Stimulated activated CD8-positive, alpha-beta memory T cell treated with anti-CD3 and anti-CD28 coated beads, Interleukin-15, amount 100 ng/mL, for 1 hour (primary cell): Measurements from ENCODE around the gene SDK2.
"Not testable (repeated sequence)": the region's sequence is repeated elsewhere in the genome, so short reads cannot be mapped to it uniquely, and the experiment has no call there.

ENCODE experiments used
- DNase-seq: peaks from one replicate; pipeline ENCODE4 v3.0.0-alpha.2; 2020; ENCODE audit warnings: low read depth

SDK2 gene

GRCh38 chr17:73482251-73482716 is 162.0 kb downstream of the SDK2 start:
- DNase-seq: no peak

DNA sequence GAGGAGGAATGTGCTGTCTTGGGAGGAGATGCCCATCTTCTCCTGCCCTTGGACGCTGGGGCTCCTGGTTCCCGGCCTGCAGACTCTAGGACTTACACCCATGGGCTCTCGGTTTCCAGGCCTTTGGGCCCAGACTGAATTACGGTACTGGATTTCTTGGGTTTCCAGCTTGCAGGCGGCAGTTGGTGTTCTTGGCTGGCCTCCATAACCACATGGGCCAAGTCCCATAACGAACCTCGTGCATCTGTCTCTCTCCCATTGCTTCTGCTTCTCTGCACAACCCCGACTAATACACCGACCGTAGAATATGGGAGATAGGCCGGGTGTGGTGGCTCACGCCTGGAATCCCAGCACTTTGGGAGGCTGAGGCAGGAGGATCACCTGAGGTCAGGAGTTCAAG is 162.6 kb downstream of the SDK2 start:
- no peak for DNase-seq

DNA sequence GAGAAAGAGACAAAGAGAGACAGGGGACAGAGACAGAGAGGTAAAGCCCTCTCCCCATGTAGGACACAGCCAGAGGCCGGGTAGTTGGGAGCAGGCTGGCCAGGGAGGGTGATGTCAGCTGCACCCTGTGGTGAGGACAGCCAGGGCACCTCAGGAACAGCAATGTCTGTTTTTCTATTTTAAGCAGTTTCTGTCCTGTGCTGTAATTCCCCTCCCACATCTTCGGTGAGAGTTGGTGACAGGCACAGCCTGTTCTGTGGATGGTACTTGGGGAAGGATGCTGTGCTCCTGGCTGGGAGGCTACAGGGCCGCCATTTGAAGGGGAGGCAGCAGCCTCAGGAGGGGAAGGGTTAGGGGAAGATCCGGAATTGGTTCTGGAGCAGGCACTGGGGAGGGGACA is 163.5 kb downstream of the SDK2 start:
- DNase-seq: no peak

DNA sequence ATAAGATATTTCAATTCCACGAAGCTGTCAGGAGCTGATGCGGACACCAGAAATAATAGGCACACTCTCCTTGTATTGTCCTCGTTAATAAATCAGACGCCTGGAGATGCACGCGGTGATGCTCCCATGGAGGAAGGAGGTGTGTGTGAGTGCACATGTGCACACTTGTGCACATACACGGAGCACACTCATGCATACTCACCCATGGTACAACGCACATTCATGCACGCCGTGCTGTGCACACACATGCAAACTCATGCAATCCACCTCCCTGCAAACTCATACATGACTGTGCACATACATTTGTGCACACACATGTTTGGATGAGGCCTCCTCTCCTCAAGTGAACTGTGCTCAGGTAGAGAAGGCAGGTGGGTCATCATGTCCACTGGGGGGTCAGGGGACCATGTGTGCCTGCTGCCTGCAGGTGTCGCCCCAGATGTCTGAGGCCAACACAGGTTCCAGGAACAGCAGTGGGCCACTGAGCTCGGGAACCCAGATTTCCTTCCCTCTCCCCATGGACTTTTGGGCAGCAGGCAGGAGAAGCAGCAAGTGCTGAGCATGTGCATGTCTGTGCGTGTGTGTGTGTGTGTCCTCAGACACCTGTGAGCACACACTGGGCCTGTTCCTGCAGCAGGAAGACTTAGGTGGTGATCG is 165.3 kb downstream of the SDK2 start:
- DNase-seq: no peak

DNA sequence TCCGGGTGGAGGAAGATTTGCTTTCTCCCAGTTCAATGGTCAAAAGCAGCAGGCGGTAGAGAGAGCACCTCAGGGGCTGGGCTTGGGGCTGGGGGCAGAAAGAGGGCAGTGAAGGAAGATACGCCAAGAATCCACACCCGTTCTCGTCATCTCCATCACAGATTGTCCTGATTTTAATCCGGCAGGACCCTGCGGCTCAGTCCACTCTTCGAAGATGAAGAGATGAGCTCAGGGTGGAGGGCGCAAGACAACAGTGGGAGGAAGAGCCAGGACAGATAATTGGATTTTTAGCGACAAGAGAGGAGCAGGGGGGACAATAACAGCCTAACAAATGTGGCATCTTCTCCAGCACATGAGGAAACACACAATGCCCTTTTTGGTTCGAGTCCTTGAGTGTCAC is 165.9 kb downstream of the SDK2 start:
- no peak for DNase-seq

GRCh38 chr17:73476890-73477350 is 167.3 kb downstream of the SDK2 start:
- DNase-seq: no peak

- DNase-seq: no peak
Measured at GRCh38 chr17:73474370-73474988, 169.8 kb downstream of the SDK2 start.

GRCh38 chr17:73472715-73473114 is 171.5 kb downstream of the SDK2 start:
- not testable (repeated sequence) for DNase-seq

DNA sequence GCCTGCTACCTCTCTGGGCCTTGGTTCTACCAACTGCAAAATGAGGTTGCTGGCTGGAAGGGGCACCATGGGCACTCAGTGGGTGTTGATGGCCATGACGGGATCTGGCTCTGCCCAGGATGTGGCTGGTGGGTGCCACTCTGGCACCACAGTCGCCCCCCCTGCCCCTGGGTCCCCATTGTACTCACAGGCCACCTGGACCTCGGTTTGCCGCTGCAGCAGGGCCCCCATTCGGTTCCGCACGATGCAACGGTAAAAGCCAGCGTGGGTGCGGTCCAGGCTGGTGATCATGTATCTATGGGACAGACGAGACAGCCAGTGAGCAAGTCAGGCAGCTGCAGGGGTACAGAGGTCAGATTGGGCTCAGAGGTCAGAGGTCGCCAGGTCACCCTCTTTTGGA is 172.3 kb downstream of the SDK2 start:
- DNase-seq: no peak

- no peak for DNase-seq
Measured at GRCh38 chr17:73470316-73470826, 173.9 kb downstream of the SDK2 start.

- no peak for DNase-seq
Measured at GRCh38 chr17:73469311-73469710, 174.9 kb downstream of the SDK2 start.

GRCh38 chr17:73468221-73468620 is 176.0 kb downstream of the SDK2 start:
- no peak for DNase-seq

- DNase-seq: no peak
Measured at GRCh38 chr17:73467651-73468050, 176.6 kb downstream of the SDK2 start.

DNA sequence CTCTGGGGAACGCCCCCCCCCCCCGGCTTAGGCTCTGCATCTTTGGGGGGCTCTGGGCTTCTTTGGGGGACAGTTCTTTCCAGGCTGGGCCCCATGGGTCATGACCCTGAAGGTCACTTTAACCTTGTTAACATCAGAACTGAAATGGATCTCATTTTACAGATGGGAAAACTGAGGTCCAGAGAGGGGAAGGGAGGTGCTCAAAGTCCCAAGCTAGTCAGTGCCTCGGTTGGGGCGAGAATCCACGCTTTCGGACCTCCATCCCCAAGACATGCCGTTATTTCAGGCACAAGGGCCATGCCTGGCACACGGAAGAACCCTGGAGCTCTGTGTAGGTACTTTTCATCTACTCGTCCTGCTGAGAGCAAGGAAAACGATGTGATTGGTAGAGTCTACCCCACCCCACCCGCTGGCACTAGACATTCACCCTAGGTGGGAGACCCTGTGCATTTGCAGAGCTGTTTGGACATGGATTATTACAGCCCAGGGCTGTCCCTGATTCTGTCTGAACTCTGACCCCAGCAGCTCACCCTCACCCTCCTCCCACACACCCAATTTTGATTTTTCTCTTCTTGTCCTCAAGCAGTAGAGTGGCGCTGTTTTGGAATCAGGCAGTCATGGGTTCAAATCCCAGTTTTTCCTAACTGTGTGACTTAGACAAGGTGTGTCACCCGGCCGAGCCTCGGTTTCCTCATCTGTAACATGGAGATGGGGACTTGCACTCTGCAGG is 177.4 kb downstream of the SDK2 start:
- DNase-seq: no peak

DNA sequence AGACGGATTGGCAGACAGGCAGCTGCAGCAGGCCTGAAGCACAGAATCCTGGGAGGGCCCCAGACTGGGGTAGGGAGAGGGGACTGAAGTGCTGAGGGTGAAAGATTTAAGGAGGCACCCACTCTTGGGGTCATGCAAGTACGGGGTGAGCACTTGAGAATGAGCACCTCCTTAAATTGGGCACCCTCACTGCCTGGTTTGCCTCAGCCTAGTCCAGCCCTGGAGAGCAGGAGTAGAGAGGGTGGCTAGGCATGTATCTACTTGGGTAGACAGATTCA is 178.4 kb downstream of the SDK2 start:
- DNase-seq: no peak

DNA sequence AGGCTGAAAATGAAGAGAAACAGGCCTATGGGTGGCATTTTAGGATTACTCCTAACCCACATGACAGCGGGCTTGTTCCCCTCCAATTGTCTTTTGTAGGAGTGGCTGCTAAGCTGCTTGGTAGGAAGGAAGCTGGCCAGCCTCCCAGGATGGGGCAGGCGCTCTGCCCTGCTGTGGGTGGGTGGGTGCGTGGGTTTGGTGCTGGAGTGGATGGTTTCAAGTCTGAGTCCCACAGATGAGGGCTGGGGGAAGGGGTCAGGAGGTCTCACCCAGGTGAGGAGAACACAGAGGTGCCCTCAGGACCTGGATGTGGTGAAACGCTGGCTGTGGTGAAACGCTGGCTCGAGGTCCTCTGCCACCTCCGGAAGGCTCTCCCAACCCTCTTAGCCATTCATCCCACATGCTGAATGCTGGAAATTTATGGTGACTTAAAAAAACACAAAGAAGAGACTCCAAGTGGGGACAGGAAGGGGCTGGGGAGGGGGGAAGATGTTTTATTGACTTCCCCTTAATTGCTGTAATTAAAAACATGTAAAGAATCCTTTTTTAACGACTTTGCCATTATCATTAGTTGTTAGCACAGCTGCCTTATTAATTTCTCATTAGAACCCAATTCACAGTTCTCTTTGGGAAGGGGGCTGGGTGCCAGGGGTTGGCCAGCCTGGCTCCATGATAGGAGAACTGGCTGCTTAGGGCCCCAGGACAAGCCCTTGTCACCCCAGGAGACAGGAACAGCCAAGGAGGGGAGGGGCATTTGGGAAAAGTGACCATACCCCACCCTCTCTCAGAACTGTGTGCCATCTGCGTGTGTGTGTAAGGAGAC is 178.9 kb downstream of the SDK2 start:
- no peak for DNase-seq

DNA sequence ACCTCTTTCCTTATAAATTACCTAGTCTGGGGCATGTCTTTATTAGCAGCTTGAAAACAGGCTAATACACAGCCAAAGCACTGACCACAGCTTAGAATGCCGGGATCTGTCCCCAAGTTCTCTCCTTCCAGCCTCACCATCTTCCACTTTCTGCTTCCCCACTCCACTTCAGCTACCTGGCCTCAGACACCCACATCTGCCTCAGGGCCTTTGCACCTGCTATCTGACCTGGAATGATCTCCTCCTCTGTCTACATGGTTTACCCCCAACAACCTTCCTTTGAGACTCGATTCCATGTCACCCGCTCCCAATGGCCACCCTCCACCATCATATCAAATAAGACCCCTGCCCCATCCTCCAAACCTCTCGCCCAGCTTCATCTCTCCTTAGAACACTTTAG is 179.8 kb downstream of the SDK2 start:
- no peak for DNase-seq

GRCh38 chr17:73463821-73464220 is 180.4 kb downstream of the SDK2 start:
- no peak for DNase-seq

DNA sequence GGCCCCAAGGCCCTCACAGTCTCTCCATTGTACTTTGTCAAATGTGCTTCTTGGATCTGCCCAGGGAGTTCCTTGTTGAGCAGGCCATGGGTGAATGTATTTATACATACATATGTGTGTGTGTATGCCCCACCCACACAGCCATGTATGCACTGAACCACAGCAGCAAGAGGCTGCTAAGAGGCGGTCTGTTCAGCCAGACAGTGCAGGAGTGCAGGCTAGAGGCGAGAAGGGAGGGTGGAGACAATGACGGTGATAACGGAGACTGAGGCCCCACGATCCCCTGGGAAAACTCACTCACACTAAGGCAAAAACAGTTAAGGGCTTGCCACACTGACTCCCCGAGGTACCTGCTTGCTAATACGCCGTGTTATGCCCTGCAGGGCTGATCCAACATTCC is 181.4 kb downstream of the SDK2 start:
- DNase-seq: no peak

DNA sequence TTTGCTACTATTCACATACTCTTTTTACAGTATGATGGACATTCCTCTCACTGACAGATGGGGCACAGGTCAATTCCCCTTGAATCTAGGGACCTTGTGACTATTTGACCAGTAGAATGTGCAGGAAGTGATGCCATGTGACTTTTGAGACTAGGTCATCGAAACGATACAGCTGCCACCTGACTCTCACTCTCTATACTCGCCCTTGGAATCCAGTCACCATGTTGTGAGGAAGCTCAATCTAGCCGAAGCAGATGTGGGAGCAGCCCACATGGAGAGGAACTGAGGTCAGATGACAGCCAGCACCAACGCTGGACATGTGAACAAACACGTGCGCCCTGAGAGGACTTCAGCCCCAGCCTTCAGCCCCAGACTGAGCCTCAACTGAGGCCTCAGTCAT is 184.3 kb downstream of the SDK2 start:
- no peak for DNase-seq

DNA sequence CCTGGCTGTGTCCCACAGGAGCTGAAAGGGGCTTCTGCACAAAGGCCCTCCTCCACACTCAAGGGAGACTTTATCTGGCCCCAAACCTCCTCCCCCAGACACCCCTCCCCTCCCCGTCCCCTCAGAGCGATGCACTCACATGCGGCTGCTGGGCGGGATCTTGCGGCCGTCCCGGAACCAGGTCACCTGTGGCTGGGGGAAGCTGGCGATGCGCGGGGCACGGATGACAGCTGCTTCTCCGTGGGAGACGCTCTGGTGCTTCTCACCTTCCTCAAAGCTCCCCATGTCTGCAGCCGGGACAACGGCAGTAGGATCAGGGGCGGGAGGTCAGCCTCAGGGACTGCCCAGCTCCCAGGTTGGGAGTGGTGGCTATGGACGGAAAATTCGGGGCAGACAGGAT is 188.5 kb downstream of the SDK2 start:
- no peak for DNase-seq

DNA sequence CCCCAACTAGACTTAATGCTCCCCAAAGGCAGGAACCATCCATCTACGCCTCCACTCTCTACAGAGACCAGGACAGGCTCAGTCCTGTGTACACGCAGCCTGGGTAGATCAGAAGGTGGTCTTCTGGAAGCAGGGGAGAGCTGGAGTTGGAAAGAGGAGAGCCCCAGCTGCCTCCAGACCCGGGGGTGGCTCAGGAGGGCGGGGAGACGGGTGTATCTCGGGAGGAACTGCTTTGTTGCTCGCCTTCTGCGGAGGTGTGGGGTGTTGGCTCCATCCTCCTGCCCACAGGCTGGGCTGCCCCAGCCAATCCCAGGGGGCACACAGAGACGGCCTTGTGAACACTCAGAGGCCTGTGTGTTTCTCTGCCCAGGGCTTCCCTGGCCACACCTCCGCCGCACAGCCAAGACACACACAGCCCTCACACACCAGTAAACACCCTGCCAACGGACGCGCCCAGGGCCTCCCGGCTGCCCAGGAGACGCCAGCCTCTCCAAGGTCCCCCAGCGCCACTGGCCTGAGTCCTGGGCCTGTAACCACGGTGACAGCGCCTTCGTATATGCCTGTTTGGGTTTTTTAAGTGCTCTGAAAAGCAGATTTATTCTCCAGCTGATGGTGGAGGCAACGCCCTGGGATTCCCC is 189.1 kb downstream of the SDK2 start:
- DNase-seq: no peak
